H1 (cell line): ENCODE data around the gene MMD.

ENCODE experiments used
- JUND ChIP-seq: IDR thresholded peaks from 2 replicates; pipeline ENCODE4 v1.6.1; 2011; ENCODE audit warnings: mild to moderate bottlenecking, improper control_type of control experiment, low read length
- POLR2A ChIP-seq, 2 experiments: IDR thresholded peaks; 1 replicate in 1 of 2; 2 replicates in 1 of 2; pipeline ENCODE4 v1.6.1; 2011; ENCODE audit warnings: low read depth in 2 of 2, low read length in 2 of 2, mild to moderate bottlenecking in 2 of 2; ENCODE audit errors: control extremely low read depth in 1 of 2

GRCh38 chr17:55384643-55385232, 36.9 kb downstream of the MMD start:
- TF ChIP-seq JUND (no peak), POLR2A (IDR thresholded peaks at IDR 0.05; ENCODE audit: control extremely low read depth in 1 of 2, low read depth in 2 of 2, low read length in 2 of 2) (no peak)
